NCI-H2107 (cell line): Measurements from ENCODE around the gene MRPL36.
A peak's percentile ranks its signal among the peaks of the same experiment; 100 is the strongest.
"Not testable (repeated sequence)": the region's sequence is repeated elsewhere in the genome, so short reads cannot be mapped to it uniquely, and the experiment has no call there.

Source experiments
- DNase-seq: peaks from one replicate; lab custom pipeline; 2025; lab: John Stamatoyannopoulos, UW

MRPL36 gene

GRCh38 chr5:1799602-1800471, at the start of gene MRPL36:
TSS of gene MRPL36 (minus strand) at chr5:1799837. CDS start at chr5:1798935, 902 bp downstream.
- peak; percentile 73 for DNase-seq

- no peak for DNase-seq
Observed at GRCh38 chr5:1847611-1848010, 48.0 kb upstream of the MRPL36 start.

- no peak for DNase-seq
Observed at GRCh38 chr5:1847056-1847455, 47.4 kb upstream of the MRPL36 start.

DNA sequence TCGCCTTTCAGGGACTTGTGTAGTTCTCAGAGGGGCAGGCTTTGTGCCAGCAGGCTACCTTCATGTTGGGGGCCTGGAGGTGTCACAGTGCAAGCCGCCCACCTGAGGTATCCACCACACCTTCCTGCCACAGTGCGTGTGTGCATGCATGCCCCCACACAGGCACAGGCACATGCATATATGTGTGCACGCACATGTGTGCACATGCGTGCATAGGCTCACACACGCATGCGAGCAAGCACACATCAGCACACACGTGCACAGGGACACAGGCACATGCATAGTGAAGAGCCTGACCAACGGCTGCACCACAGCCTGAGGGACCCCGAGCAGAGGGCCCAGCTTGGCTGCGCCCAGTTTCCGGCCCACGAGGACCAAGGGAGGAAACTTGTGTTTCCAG, 46.9 kb upstream of the MRPL36 start:
- no peak for DNase-seq

GRCh38 chr5:1845696-1846095, 46.1 kb upstream of the MRPL36 start:
- no peak for DNase-seq

- no peak for DNase-seq
Observed at GRCh38 chr5:1844708-1845436, 45.2 kb upstream of the MRPL36 start.

GRCh38 chr5:1843761-1844160, 44.1 kb upstream of the MRPL36 start:
- DNase-seq: not testable (repeated sequence)

DNA sequence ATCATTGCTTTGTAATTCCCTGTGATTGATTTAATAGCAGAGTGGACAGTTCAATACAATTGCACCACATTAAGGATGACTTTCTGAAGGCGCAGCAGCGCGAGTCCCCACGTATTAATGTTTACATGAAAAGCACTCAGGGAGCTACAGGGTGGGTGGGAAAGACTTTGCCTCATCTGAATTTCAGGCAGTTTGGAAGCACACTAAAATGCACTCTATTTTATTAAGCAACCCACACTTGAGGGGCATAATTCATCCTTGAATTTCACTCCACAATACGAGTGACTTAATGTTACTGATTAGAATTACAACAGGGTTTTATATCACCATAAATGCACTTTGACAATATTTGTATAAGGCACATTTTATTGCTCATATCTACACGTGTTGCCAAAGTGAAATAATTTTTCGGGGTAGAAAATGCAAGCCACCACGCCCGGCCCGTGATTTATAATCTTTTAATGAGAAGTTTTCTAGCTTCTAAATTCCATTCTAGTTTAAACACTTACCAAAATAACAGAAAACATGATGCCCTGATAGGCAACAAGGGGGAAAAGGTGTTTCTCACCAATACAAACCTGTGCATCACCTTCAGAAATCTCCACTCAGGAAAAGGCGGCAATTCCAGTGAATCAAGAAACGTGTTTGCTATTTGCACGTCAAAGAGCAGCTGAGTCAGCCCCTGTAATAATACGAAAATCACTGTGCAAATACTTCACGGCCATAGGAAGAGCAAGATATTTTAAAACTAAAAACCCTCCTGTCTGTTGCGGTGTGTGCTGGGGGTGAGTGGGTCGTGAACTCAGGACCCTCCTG, 42.6 kb upstream of the MRPL36 start:
- DNase-seq: no peak

GRCh38 chr5:1840741-1841521, 41.3 kb upstream of the MRPL36 start:
- no peak for DNase-seq

DNA sequence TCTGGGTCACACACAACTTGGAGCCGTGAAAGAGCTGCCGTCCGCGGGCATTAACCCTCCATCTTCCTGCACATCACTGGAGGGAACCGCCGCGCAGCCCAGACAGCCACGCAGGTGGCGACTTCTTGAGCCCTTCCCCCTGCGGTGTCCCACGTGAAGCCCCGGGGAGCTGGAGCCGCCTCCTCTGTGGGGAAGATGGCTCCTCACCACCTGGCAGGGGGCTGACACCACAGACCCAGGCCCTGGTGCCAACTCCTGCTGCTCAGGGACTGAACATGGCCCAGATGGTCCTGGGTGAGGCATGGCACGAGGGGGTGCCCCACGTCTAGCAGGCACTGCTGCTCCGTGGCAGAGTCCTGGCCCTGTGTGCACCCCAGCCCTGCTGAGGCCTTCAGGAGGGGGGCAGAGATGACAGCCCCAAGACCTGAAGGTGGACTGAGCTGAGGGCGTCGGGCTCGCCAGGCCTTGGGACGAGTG, 40.5 kb upstream of the MRPL36 start:
- no peak for DNase-seq

- DNase-seq: no peak
Observed at GRCh38 chr5:1838013-1838412, 38.4 kb upstream of the MRPL36 start.

DNA sequence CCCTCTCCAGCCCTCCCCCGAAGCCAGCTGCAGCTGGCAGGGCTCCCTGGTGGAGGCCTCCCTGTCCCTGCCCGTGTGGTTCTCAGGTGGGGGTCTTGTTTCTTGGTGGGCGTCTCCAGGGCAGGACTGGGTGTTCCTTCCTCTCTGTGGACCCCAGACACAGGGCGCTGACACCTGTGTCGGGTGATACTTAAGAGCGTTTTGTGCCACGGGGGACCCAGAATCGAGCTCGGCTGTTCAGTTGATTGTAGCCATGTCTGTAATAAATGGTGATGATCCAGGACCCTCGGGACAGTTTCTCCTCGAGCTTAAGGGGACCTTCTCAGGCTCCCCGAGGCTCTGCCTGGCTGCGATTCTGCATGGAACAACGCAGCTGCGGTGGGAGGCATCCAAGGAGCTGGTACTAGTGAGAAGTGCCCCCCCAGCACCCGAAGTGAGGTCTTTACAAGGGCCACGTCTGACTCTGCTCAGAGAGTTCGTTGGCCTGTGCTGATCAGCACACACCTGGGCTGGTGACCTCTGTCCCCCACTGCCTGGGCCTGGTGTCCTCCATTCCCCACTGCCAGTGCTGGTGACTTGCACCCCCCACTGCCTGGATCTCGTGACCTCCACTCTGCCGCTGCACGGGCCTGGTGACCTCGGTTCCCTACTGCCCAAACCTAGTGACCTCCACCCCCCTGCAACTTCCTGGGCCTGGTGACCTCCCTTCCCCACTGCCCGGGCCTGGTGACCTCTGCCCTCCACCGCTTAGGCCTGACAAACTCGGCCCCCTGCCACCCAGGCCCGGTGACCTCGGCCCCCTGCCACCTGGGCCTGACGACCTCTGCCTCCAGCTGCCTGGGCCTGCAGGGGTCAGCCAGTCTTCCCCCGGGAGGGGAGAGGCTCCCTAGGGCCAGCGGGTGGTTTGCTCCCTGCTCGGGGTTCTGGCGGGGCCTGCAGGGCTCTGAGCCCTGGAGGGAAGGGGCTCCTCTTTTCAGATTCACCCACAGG, 37.5 kb upstream of the MRPL36 start:
- no peak for DNase-seq

DNA sequence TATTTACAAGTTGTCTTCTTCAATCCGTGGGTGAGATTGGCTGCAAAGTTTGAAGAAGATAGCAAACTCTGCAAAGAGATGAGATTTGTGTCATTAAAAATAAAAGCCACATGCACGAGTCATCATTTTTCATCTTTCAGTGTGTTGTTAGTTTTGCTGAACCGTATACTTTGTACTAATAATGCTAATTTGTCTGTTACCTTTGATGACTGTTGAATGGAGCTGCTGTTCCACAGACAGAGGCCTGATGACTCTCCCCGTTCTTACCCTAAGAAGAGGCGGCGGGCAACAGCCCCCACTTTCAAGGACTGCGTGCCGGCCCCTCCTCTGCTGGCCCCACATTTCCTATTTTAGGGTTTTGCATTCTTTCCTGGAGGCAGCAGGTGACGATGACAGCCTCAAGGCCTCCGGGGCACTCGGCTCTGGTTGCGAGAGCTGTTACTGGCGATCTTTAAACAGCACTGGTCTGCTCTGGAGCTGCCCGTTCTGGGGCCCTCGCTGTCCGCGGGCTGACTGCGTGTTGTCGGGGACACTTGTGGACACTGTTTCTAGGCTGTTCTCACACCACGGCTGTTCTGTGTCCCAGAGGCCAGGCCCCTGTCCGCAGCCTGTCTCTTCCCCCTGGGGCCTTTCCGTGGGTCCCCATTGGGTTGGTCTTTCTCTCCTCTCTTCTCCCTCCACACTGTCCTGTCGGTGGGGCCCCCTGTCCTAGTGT, 36.7 kb upstream of the MRPL36 start:
- no peak for DNase-seq

- no peak for DNase-seq
Observed at GRCh38 chr5:1835431-1835830, 35.8 kb upstream of the MRPL36 start.

- no peak for DNase-seq
Observed at GRCh38 chr5:1834721-1835429, 35.2 kb upstream of the MRPL36 start.

- no peak for DNase-seq
Observed at GRCh38 chr5:1834022-1834551, 34.5 kb upstream of the MRPL36 start.

- no peak for DNase-seq
Observed at GRCh38 chr5:1833264-1834021, 33.8 kb upstream of the MRPL36 start.
